H1 (cell line): ENCODE results near the gene DENND6B. TPM values are rescaled to one million over a fixed set of nuclear protein-coding genes. Genes with fewer than 3 reads are reported as not detected.

Experiments used
- CTCF ChIA-PET: fragments of 300-600 bp; sonication (Branson Sonifier 250); formaldehyde crosslinking; loops from one replicate; lab custom pipeline; 2021; ENCODE audit not compliant: partially characterized antibody; lab: Charles Lee
- POLR2A ChIA-PET: fragments of 300-600 bp; sonication (Branson Sonifier 250); formaldehyde crosslinking; loops from one replicate; lab custom pipeline; 2021; ENCODE audit warnings: inconsistent platforms; ENCODE audit not compliant: partially characterized antibody; lab: Charles Lee
- DNase-seq, 2 experiments: peaks; one replicate each; pipeline versions ENCODE4 v3.0.0 to v3.0.0-alpha.2; 2010 to 2022; ENCODE audit warnings: low spot score in 2 of 2, low read depth in 1 of 2, mixed read lengths in 1 of 2
- FAIRE-seq: peaks from 2 replicates; lab custom pipeline; 2011; peaks lifted over from hg19 to GRCh38; lab: Jason Lieb, UNC
- H2AFZ ChIP-seq: 2 replicates; pipeline ENCODE4 v1.8.1; 2012; ENCODE audit warnings: low read length, inconsistent platforms
- H2AK5ac ChIP-seq: 2 replicates; pipeline ENCODE4 v1.6.1; 2013; ENCODE audit warnings: low read depth, low read length
- H2BK120ac ChIP-seq: replicated peaks from 2 replicates; pipeline ENCODE3; 2013; ENCODE audit warnings: low read depth, low read length, inconsistent platforms
- H2BK12ac ChIP-seq: 2 replicates; pipeline ENCODE4 v1.6.1; 2013; ENCODE audit warnings: low read depth, low read length
- H2BK15ac ChIP-seq: 2 replicates; pipeline ENCODE4 v1.6.1; 2013; ENCODE audit warnings: low read length
- H2BK20ac ChIP-seq: 2 replicates; pipeline ENCODE4 v1.6.1; 2013; ENCODE audit warnings: low read length
- H2BK5ac ChIP-seq: 2 replicates; pipeline ENCODE4 v1.6.1; 2013; ENCODE audit warnings: low read depth, low read length
- H3K14ac ChIP-seq: 2 replicates; pipeline ENCODE4 v1.6.1; 2013; ENCODE audit warnings: inconsistent platforms; ENCODE audit not compliant: insufficient read length
- H3K18ac ChIP-seq: 2 replicates; pipeline ENCODE4 v1.6.1; 2013; ENCODE audit warnings: low read length; ENCODE audit errors: extremely low read depth
- H3K23ac ChIP-seq: 2 replicates; pipeline ENCODE4 v1.6.1; 2013; ENCODE audit warnings: inconsistent platforms; ENCODE audit not compliant: insufficient read length
- H3K23me2 ChIP-seq: 2 replicates; pipeline ENCODE4 v1.6.1; 2013; ENCODE audit warnings: low read depth, low read length
- H3K27ac ChIP-seq: 2 replicates; pipeline ENCODE4 v1.6.1; 2011; ENCODE audit warnings: low read depth, low read length, inconsistent platforms
- H3K27me3 ChIP-seq, 4 experiments: replicated peaks in 1 of 4; 1 replicate in 1 of 4; 2 replicates in 3 of 4; pipeline versions ENCODE4 v1.6.1 to v1.8.1; 2011 to 2013; ENCODE audit warnings: low read length in 3 of 4, mild to moderate bottlenecking in 3 of 4, inconsistent platforms in 2 of 4, mixed read lengths in 2 of 4, moderate library complexity in 1 of 4; ENCODE audit not compliant: control insufficient read depth in 3 of 4, insufficient read depth in 3 of 4; ENCODE audit errors: extremely low read depth in 1 of 4
- H3K36me3 ChIP-seq, 4 experiments: 2 replicates each; pipeline versions ENCODE4 v1.6.1 to v1.8.1; 2011 to 2013; ENCODE audit warnings: mild to moderate bottlenecking in 4 of 4, low read length in 3 of 4, moderate library complexity in 2 of 4, control low read depth in 1 of 4, inconsistent platforms in 1 of 4; ENCODE audit not compliant: insufficient read depth in 4 of 4, control insufficient read depth in 2 of 4
- H3K4ac ChIP-seq: replicated peaks from 2 replicates; pipeline ENCODE3; 2013; ENCODE audit warnings: low read length, low read depth, mixed read lengths, inconsistent platforms; ENCODE audit not compliant: insufficient read length
- H3K4me1 ChIP-seq, 4 experiments: replicated peaks in 1 of 4; 1 replicate in 1 of 4; 2 replicates in 3 of 4; pipeline versions ENCODE4 v1.6.1 to v1.8.1; 2011 to 2013; ENCODE audit warnings: low read length in 3 of 4, inconsistent platforms in 2 of 4, mixed read lengths in 1 of 4; ENCODE audit not compliant: insufficient read depth in 4 of 4, control insufficient read depth in 3 of 4
- H3K4me2 ChIP-seq, 2 experiments: 2 replicates each; pipeline versions ENCODE4 v1.6.1 to v1.8.1; 2011 to 2013; ENCODE audit warnings: low read depth in 2 of 2, low read length in 2 of 2, control low read depth in 1 of 2, inconsistent platforms in 1 of 2, mild to moderate bottlenecking in 1 of 2; ENCODE audit not compliant: insufficient read depth in 1 of 2
- H3K4me3 ChIP-seq, 4 experiments: fragments of 200-600, 300-600 bp in 1 of 4; sonication (generic), shearing (Covaris generic), sonication (Bioruptor Twin) in 1 of 4; 2 replicates each; pipeline versions ENCODE4 v1.5.1 to v1.8.1; 2011 to 2016; ENCODE audit warnings: low read length in 4 of 4, low read depth in 3 of 4, control low read depth in 2 of 4, inconsistent platforms in 2 of 4, mild to moderate bottlenecking in 2 of 4, mixed read lengths in 1 of 4, moderate library complexity in 1 of 4; ENCODE audit not compliant: insufficient read depth in 2 of 4; ENCODE audit errors: extremely low read depth in 1 of 4
- H3K56ac ChIP-seq: replicated peaks from 2 replicates; pipeline ENCODE3; 2013; ENCODE audit warnings: low read depth, mild to moderate bottlenecking, mixed read lengths, low read length, inconsistent platforms; ENCODE audit not compliant: insufficient read length
- H3K79me1 ChIP-seq: 2 replicates; pipeline ENCODE4 v1.6.1; 2013; ENCODE audit warnings: low read depth, low read length, control low read depth
- H3K79me2 ChIP-seq, 2 experiments: 2 replicates each; pipeline versions ENCODE4 v1.6.1 to v1.8.1; 2012 to 2013; ENCODE audit warnings: low read length in 2 of 2, mild to moderate bottlenecking in 2 of 2, inconsistent platforms in 1 of 2; ENCODE audit not compliant: insufficient read depth in 2 of 2, control insufficient read depth in 1 of 2
- H3K9ac ChIP-seq, 4 experiments: replicated peaks in 1 of 4; 1 replicate in 1 of 4; 2 replicates in 3 of 4; pipeline versions ENCODE4 v1.6.1 to v1.8.1; 2011 to 2013; ENCODE audit warnings: low read depth in 3 of 4, low read length in 3 of 4, control low read depth in 2 of 4, mild to moderate bottlenecking in 2 of 4, moderate library complexity in 2 of 4, inconsistent platforms in 1 of 4; ENCODE audit errors: extremely low read depth in 1 of 4
- H3K9me3 ChIP-seq, 2 experiments: 2 replicates each; pipeline versions ENCODE4 v1.6.1 to v1.8.1; 2012 to 2013; ENCODE audit warnings: mild to moderate bottlenecking in 2 of 2, moderate library complexity in 2 of 2, control low read depth in 1 of 2, inconsistent platforms in 1 of 2, low read depth in 1 of 2, low read length in 1 of 2, mixed read lengths in 1 of 2; ENCODE audit not compliant: insufficient read depth in 2 of 2
- H4K20me1 ChIP-seq, 2 experiments: replicated peaks in 1 of 2; 2 replicates each; pipeline versions ENCODE3 to v1.8.1; 2011 to 2013; ENCODE audit warnings: inconsistent platforms in 2 of 2, low read length in 2 of 2, mild to moderate bottlenecking in 1 of 2; ENCODE audit not compliant: insufficient read depth in 2 of 2, control insufficient read depth in 1 of 2
- H4K5ac ChIP-seq: 2 replicates; pipeline ENCODE4 v1.6.1; 2013; ENCODE audit warnings: low read length, low read depth, mixed read lengths, inconsistent platforms; ENCODE audit not compliant: insufficient read length
- H4K8ac ChIP-seq: 2 replicates; pipeline ENCODE4 v1.8.0; 2013; ENCODE audit warnings: mild to moderate bottlenecking, moderate library complexity, low read length, inconsistent platforms; ENCODE audit not compliant: insufficient read depth; ENCODE audit errors: extremely low read depth
- H4K91ac ChIP-seq: replicated peaks from 2 replicates; pipeline ENCODE3; 2013; ENCODE audit warnings: low read length, mixed read lengths, inconsistent platforms; ENCODE audit not compliant: insufficient read length
- WGBS, 2 experiments: shearing (Covaris generic) in 1 of 2; methylation state at CpG; one replicate each; pipeline versions ENCODE4 v1.1.6 to v1.1.7; 2013 to 2015; ENCODE audit warnings: low lambda C conversion rate in 2 of 2, mixed read lengths in 2 of 2, inconsistent platforms in 1 of 2, low coverage in 1 of 2, missing lambda C conversion rate in 1 of 2; ENCODE audit not compliant: insufficient replicate concordance in 2 of 2, insufficient coverage in 1 of 2, insufficient read length in 1 of 2; ENCODE audit errors: extremely low coverage in 1 of 2, missing lambda C conversion rate in 1 of 2; 5-methylcytosine and 5-hydroxymethylcytosine counted together
- polyA plus RNA-seq, 7 experiments: library from polyadenylated mRNA; depleted of rRNA in 3 of 7; stranded (reverse) in 5 of 7; unstranded in 2 of 7; fragments of >200 nt in 5 of 7; fragments of 200-250 nt in 2 of 7; gene quantifications; 1 replicate in 5 of 7; 2 replicates in 1 of 7; 4 replicates in 1 of 7; pipeline versions ENCODE4 v1.2.1 to v1.2.3, GENCODE V29; 2011 to 2013; ENCODE audit warnings: missing spikeins in 2 of 7, mixed read lengths in 2 of 7
- total RNA-seq: library from RNA; stranded (reverse); fragmentation: NEBNext Ultra II Directional; extraction: Animal tissue kit (Norgen Biotek cat#: 25700); gene quantifications from 2 replicates; pipeline ENCODE4 v1.2.1, GENCODE V29; 2021
- TF ChIP-seq, protein P1 (sequence below), 3 experiments: IDR thresholded peaks; 1 replicate in 2 of 3; 2 replicates in 1 of 3; pipeline versions ENCODE4 v1.5.1 to v1.6.1; 2011; ENCODE audit warnings: low read length in 3 of 3, mild to moderate bottlenecking in 3 of 3, inconsistent platforms in 2 of 3, low read depth in 1 of 3, moderate library complexity in 1 of 3; ENCODE audit not compliant: insufficient read depth in 1 of 3; ENCODE audit errors: control extremely low read depth in 1 of 3
- TF ChIP-seq, protein P2 (sequence below): IDR thresholded peaks from 2 replicates; pipeline ENCODE4 v1.6.1; 2011; ENCODE audit warnings: low read length, improper control_type of control experiment

The DENND6B gene
- total and polyA plus RNA-seq, 2 of the 8 experiments (the other 6 are each of a cell fraction or from before 2014, with no cell fraction given) = 1.1 to 1.9 TPM

DNA sequence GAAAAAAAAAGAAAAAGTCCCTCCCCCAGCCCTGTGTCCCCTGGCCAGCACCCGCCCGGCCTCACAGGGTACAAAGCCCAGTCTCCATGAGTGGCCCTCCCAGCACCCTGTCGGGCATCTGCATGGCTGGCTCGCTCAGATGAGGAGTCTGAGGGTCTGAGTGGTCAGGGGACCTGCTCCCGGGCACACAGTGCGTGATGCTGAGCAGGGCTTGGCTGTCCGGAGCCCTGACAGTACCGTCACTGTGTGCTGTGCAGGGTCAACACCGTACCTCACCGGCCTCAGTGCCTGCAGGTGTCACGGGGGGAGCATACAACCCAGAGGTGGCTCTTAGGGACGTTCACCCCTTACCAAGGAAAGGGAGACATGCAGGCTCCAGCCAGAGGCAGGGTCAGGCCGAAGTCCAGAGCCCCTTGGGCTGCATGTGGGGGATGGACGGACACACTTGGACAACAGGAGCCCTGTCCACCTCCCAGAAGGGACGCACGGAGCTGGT, 15.8 kb downstream of the DENND6B start:
- CTCF ChIA-PET = interaction anchor here (1.5 kb wide), 1 partner anchor 35 kb away, joined by 7 read pairs; no protein-coding TSS in a partner anchor
- H3K9ac ChIP-seq = no peak overlapping the region
- no peaks in the 10 kb centered on the region; a peak in 2 of 7 replicates for H3K27me3 ChIP-seq
- 0 out of 2 replicates have a peak overlapping the region, but pooled peaks have one; percentile 33 for H2BK12ac ChIP-seq
- H2AK5ac ChIP-seq = peak overlapping the region; percentile 65; the same call in 1 of the 2 replicates
- H4K5ac ChIP-seq = no peak overlapping the region
- H3K23me2 ChIP-seq = peaks cover 2% of the 10 kb centered on the region; the same call in 1 of the 2 replicates
- H2AFZ ChIP-seq = no peak overlapping the region
- no peak for FAIRE-seq
- no peak overlapping the region for H3K18ac ChIP-seq
- no peaks in the 10 kb centered on the region for H3K79me2 ChIP-seq
- H2BK15ac ChIP-seq = no peak overlapping the region
- H3K23ac ChIP-seq = no peak overlapping the region
- H3K27ac ChIP-seq = no peak overlapping the region
- no peaks in the 10 kb centered on the region; a peak in 1 of 4 replicates for H3K9me3 ChIP-seq
- no peak overlapping the region for H3K4ac ChIP-seq
- POLR2A ChIA-PET = interaction anchor here (1.5 kb wide), 1 partner anchor 10 kb away, joined by 4 read pairs; no protein-coding TSS in a partner anchor
- no peak overlapping the region; the same call in 1 of the 2 replicates for H2BK5ac ChIP-seq
- DNase-seq = no peak
- no peaks in the 10 kb centered on the region for H3K79me1 ChIP-seq
- H3K14ac ChIP-seq = no peak overlapping the region
- H2BK120ac ChIP-seq = no peak overlapping the region
- H4K91ac ChIP-seq = no peak overlapping the region
- 90% methylated on average over 16 of the region's 16 CpGs; no CpG with 5 or more reads in 1 of the 2 experiments for WGBS, 2 experiments
- no peak overlapping the region for H3K56ac ChIP-seq
- no peak overlapping the region for H3K4me2 ChIP-seq
- H2BK20ac ChIP-seq = no peak overlapping the region
- peaks cover 0 to 21% (median 13%) of the 10 kb centered on the region in 4 experiments; a peak in 5 of 7 replicates for H3K4me1 ChIP-seq
- H4K20me1 ChIP-seq = no peaks in the 10 kb centered on the region
- H3K36me3 ChIP-seq = no peaks in the 10 kb centered on the region
- H3K4me3 ChIP-seq = no peak overlapping the region
- H4K8ac ChIP-seq = no peak overlapping the region
- TF ChIP-seq, protein P1, sequence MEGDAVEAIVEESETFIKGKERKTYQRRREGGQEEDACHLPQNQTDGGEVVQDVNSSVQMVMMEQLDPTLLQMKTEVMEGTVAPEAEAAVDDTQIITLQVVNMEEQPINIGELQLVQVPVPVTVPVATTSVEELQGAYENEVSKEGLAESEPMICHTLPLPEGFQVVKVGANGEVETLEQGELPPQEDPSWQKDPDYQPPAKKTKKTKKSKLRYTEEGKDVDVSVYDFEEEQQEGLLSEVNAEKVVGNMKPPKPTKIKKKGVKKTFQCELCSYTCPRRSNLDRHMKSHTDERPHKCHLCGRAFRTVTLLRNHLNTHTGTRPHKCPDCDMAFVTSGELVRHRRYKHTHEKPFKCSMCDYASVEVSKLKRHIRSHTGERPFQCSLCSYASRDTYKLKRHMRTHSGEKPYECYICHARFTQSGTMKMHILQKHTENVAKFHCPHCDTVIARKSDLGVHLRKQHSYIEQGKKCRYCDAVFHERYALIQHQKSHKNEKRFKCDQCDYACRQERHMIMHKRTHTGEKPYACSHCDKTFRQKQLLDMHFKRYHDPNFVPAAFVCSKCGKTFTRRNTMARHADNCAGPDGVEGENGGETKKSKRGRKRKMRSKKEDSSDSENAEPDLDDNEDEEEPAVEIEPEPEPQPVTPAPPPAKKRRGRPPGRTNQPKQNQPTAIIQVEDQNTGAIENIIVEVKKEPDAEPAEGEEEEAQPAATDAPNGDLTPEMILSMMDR (IDR thresholded peaks at IDR 0.05; ENCODE audit: control extremely low read depth in 1 of 3, insufficient read depth in 1 of 3, low read depth in 1 of 3, low read length in 3 of 3) = no peak
- TF ChIP-seq, protein P2, sequence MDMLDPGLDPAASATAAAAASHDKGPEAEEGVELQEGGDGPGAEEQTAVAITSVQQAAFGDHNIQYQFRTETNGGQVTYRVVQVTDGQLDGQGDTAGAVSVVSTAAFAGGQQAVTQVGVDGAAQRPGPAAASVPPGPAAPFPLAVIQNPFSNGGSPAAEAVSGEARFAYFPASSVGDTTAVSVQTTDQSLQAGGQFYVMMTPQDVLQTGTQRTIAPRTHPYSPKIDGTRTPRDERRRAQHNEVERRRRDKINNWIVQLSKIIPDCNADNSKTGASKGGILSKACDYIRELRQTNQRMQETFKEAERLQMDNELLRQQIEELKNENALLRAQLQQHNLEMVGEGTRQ = no peak
